ENCODE measurements around the gene FFAR1.
"Not testable (repeated sequence)": the region's sequence is repeated elsewhere in the genome, so short reads cannot be mapped to it uniquely, and the experiment has no call there.

FFAR1 gene

GRCh38 chr19:35359395-35359794 is 11.7 kb downstream of the FFAR1 start:
- DNase-seq (ENCODE audit: extremely low read depth in 1 of 2, low read depth in 1 of 2), result not testable (repeated sequence)

GRCh38 chr19:35360081-35360480 is 12.4 kb downstream of the FFAR1 start:
- DNase-seq (ENCODE audit: extremely low read depth in 1 of 2, low read depth in 1 of 2), result not testable (repeated sequence)

DNA sequence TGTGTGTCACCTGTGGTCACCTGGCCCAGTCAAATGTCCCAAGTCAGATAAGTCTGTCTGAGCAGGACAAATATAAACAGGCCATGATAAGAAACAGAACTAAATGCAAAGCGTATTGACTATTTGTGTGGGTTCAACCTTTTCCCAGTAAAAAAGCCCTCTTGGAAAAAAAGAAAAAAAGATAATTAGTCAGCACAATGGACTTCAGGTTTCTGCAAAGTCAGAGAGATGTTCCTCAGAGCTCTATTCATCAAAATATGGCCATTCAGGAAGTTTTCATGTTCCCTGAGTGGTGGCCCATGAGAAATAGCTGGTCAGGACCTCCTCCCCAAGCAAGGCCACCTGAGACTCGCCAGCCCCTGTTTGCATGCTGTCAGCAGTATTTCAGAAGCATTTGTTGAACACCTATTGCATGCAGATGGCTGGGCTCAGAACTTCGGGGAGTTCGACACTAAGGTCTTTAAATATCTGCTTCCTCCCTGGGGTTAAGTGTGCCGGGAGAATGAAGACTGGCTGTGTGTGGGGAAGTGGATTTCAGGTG is 13.2 kb downstream of the FFAR1 start:
- no peak for DNase-seq (ENCODE audit: extremely low read depth in 1 of 2, low read depth in 1 of 2)

DNA sequence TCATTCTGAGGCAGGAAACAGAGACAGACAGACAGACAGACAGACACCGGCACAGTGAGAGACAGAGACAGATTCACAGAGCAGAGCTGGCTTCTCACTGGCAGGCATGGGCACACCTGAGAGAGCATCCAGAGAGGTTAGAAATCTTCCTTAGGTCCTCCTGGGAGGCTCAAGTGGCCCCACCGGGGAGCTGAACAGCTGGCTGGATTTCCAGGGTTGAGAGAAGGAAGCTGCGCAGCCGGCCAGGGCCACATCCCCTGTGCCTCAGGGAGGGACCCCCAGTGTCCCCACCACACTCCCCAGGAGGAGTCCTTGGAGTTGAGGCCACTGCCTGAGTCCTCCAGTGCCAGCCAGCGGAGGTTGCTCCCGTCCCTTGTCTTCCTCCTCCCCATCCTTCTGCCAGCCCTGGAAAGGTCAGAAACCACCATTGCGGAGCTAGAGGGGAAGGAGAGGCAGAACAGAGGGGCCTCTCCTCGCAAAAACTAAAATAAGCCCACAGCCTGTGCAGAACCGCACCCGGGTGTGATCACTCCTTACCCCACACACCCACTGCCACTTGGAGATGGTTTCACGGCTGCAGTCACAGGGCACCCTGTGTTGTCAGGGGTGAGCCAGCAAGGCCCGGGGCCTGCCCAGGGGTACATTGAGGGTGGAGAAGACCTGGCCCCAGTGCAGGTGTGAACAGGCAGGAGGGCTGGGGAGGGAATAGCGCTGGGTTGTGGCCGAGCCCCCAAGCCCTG is 14.7 kb downstream of the FFAR1 start:
- DNase-seq (ENCODE audit: extremely low read depth in 1 of 2, low read depth in 1 of 2), result no peak

DNA sequence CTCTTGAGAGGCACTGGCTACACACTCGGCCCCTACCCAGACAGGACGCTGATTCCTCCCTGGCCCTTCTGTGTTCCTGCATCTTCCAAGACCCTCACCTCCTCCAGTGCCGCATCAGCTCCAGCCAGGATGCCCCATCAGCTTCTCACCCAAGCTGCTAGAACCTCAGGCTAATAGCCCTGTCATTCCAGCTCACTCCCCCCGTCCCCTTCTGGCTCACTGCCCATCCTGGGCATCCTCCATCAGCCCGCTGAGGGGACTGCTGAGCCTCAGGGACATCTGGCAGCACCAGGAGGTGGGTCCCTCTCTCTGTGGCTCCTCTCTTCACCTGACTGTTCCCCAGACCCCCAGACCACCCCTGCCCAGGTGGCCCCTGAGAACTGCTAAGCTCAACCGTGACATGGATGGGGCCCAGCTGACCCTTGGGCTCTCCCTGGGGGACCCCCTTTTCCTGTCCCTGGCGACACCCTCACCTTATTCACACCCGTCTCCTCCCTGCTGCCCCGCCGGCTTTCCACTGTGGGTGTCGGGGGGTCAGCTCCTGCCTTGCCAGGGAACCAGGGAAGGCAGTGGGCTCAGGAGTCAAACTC is 15.4 kb downstream of the FFAR1 start:
- no peak for DNase-seq (ENCODE audit: extremely low read depth in 1 of 2, low read depth in 1 of 2)

DNA sequence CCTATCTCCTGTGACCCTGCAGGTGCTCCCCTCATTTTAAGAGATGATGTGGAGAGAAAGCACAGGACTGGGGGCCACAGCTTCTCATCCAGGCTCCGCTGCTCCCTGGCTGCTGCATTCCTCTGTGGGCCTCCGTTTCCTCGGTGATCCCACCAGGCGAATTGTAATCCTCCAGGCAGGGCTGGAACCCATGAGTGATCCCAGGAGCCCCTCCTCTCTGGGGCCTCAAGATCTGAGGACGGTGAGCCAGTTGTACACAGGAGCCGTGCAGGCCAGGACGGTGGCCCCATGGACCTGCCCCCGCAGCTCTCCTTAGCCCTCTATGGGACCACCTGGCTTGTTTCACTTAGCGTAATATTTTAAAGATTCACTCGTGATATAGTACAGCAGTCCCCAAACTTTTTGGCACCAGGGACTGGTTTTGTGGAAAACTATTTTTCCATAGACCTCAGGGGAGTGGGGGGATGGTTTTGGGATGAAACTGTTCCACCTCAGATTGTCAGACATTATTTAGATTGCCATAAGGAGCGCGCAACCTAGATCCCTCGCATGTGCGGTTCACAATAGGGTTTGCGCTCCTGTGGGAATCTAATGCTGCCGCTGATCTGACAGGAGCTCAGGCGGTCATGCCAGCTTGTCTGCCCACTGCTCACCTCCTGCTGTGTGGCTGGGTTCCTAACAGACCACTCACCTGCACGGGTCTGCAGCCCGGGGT is 16.2 kb downstream of the FFAR1 start:
- DNase-seq (ENCODE audit: extremely low read depth in 1 of 2, low read depth in 1 of 2), result no peak

DNA sequence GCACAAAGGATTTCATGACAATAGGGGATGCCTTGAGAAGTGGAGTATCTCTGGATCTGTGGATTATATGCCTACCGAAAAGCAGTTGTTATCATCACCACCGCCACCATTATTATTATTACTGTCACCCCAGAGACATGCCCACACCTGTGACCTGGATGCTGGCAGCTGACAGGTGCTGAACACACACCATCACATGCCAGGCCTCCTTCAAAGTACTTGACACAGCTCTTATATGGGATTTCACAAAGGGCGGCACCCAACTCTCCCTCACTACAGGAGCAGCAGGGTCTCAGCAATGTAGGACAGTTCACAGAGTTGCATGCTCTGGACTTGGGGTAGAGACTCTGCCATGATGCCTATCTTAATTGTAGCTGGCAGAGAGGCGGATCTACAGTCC is 17.6 kb downstream of the FFAR1 start:
- no peak for DNase-seq (ENCODE audit: extremely low read depth in 1 of 2, low read depth in 1 of 2)

DNA sequence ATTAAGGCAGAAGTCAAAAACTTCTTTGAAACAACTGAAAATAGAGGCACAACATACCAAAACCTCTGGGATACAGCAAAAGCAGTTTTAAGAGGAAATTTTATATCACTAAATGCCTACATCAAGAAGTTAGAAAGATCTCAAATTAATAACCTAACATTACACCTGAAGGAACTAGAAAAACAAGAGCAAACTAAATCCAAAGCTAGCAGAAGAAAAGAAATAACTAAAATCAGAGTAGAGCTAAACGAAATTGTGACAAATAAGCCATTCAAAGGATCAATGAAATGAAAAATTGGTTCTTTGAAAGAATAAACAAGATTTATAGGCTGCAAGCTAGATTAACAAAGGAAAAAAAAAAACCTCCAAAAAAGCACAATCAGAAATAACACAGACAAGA is 20.7 kb downstream of the FFAR1 start:
- no peak for DNase-seq (ENCODE audit: extremely low read depth in 1 of 2, low read depth in 1 of 2)

- DNase-seq (ENCODE audit: extremely low read depth in 1 of 2, low read depth in 1 of 2), result no peak
These were observed 21.8 kb downstream of the FFAR1 start for GRCh38 chr19:35369522-35369921.

DNA sequence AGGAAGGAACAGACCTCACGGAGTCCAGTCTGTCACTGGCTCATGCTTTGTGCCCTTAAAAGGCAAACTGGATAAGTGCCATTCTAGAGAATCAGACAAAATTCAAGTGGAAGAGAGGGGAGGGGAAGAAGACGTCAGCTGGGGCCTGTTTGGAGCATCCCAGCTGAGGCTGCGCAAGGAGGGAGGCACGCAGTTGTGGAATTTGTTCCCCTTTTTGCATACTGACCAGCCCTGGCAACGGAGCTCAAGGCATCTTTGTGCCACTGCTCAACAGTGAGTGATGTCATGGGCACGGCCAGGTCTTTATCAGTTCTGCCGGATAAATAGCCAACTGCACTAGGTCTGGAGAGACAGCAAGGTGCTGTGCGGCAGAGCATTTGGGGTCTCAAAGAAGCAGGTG is 23.0 kb downstream of the FFAR1 start, which contains the start of gene GPR42:
TSS of gene GPR42 (plus strand) at position 347 of the 400 bp plus-strand sequence. CDS start 292 bp downstream, outside the sequence.
- no peak for DNase-seq (ENCODE audit: extremely low read depth in 1 of 2, low read depth in 1 of 2)

GRCh38 chr19:35373492-35373891 is 25.8 kb downstream of the FFAR1 start:
- DNase-seq (ENCODE audit: extremely low read depth in 1 of 2, low read depth in 1 of 2), result no peak

- not testable (repeated sequence) for DNase-seq (ENCODE audit: extremely low read depth in 1 of 2, low read depth in 1 of 2)
These were observed 26.3 kb downstream of the FFAR1 start for GRCh38 chr19:35374031-35374430.

- DNase-seq (ENCODE audit: extremely low read depth in 1 of 2, low read depth in 1 of 2), result no peak
These were observed 28.0 kb downstream of the FFAR1 start for GRCh38 chr19:35375505-35376307.

GRCh38 chr19:35377656-35378055 is 30.0 kb downstream of the FFAR1 start:
- no peak for DNase-seq (ENCODE audit: extremely low read depth in 1 of 2, low read depth in 1 of 2)

DNA sequence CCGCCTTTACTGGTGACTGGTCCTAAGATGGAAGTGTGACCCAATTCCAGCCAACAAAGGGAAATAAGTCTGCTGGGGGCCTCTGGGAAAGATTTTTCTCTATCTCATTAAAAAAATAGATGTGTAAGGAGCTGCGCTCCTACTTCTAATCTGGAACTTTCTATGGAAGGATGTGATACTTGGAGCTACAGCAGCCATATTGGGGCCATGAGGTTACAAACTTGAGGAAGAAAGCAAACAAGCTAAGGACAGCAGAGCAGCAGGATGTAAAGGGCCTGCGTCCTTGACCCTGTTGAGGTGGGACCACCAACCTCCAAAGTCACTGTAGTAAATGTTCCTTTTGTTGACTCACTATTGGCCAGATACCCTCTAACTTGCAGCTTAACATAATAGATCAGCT is 30.7 kb downstream of the FFAR1 start:
- DNase-seq (ENCODE audit: extremely low read depth in 1 of 2, low read depth in 1 of 2), result no peak

GRCh38 chr19:35379545-35379944 is 31.8 kb downstream of the FFAR1 start:
- DNase-seq (ENCODE audit: extremely low read depth in 1 of 2, low read depth in 1 of 2), result not testable (repeated sequence)

- DNase-seq (ENCODE audit: extremely low read depth in 1 of 2, low read depth in 1 of 2), result no peak
These were observed 32.3 kb downstream of the FFAR1 start for GRCh38 chr19:35379992-35380391.

- no peak for DNase-seq (ENCODE audit: extremely low read depth in 1 of 2, low read depth in 1 of 2)
These were observed 32.9 kb downstream of the FFAR1 start for GRCh38 chr19:35380450-35381124.

DNA sequence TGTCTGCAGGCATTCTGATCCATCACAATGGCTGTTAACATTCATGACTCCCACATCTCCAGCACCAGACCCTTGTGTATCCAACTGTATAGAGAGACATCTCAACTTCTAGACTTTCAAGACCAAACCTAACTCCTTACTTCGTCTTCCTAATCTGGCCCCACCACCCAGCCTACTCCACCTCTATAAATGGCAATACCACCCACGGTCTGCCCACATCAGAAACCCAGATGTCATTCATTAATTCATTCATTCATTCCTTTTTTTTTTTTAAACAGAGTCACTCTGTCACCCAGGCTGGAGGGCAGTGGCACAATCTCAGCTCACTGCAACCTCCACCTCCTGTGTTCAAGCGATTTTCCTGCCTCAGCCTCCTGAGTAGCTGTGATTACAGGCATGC is 33.6 kb downstream of the FFAR1 start:
- no peak for DNase-seq (ENCODE audit: extremely low read depth in 1 of 2, low read depth in 1 of 2)

DNA sequence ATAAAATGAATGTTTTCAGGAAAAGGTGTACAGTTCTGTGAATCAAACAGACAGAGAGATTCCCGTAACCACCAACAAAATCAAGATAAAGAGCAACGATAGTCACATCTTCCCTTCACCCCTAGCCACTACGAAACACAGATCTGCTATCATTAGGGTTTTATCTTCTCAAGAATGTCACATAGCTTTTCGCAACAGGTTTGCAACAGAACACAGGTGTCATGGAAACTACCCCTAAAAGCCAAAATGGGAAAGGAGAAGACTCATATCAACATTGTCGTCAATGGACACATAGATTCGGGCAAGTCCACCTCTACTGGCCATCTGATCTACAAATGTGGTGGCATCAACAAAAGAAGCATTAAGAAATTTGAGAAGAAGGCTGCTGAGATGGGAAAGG is 34.2 kb downstream of the FFAR1 start:
- DNase-seq (ENCODE audit: extremely low read depth in 1 of 2, low read depth in 1 of 2), result no peak

All from stimulated activated CD8-positive, alpha-beta memory T cell treated with anti-CD3 and anti-CD28 coated beads, Interleukin-7, amount 100 ng/mL, for 48 hours (primary cell).